ENCODE results near the gene CAMTA1. TPM values are rescaled to one million over a fixed set of nuclear protein-coding genes. Genes with fewer than 3 reads are reported as not detected.

CAMTA1 gene
- total RNA-seq, 1 donor from 2014 or later = 77.6 TPM

GRCh38 chr1:7650801-7651200 is 865.5 kb downstream of the CAMTA1 start:
- no peak overlapping the region for H3K27ac ChIP-seq (ENCODE audit: low read depth, low read length)
- no peak for DNase-seq (ENCODE audit: low read depth)
- H3K36me3 ChIP-seq (ENCODE audit: insufficient read depth, low read length) = no peaks in the 10 kb centered on the region
- peaks cover 23% of the 10 kb centered on the region for H3K27me3 Mint-ChIP-seq (ENCODE audit: low read depth, unreplicated experiment)
- no peak overlapping the region for H3K27ac Mint-ChIP-seq (ENCODE audit: unreplicated experiment)
- no peak overlapping the region for H3K4me3 ChIP-seq (ENCODE audit: insufficient read depth, low read depth, low read length)
- H3K4me3 Mint-ChIP-seq (ENCODE audit: unreplicated experiment) = no peak overlapping the region
- FAIRE-seq = no peak
- no peaks in the 10 kb centered on the region for H4K20me1 ChIP-seq (ENCODE audit: insufficient read depth, low read length)
- H2AFZ ChIP-seq (ENCODE audit: low read depth, low read length) = no peak overlapping the region
- no peaks in the 10 kb centered on the region for H3K9me3 Mint-ChIP-seq (ENCODE audit: unreplicated experiment)
- H3K4me2 ChIP-seq (ENCODE audit: low read length) = no peak overlapping the region
- H3K9ac ChIP-seq (ENCODE audit: low read length) = no peak overlapping the region
- no peaks in the 10 kb centered on the region for H3K27me3 ChIP-seq (ENCODE audit: insufficient read depth, low read length)
- no peaks in the 10 kb centered on the region for H3K4me1 Mint-ChIP-seq (ENCODE audit: low read depth, unreplicated experiment)
- peaks cover 5% of the 10 kb centered on the region for H3K36me3 Mint-ChIP-seq (ENCODE audit: low read depth, unreplicated experiment)
- no peaks in the 10 kb centered on the region for H3K9me3 ChIP-seq (ENCODE audit: insufficient read depth, low read depth, low read length)
- TF ChIP-seq EZH2 (IDR thresholded peaks at IDR 0.05; ENCODE audit: insufficient read depth, low read length) (no peak), CTCF (IDR thresholded peaks at IDR 0.05; ENCODE audit: insufficient read depth, low read depth, low read length) (no peak)
- no peaks in the 10 kb centered on the region for H3K4me1 ChIP-seq (ENCODE audit: insufficient read depth, low read length)
- H3K79me2 ChIP-seq (ENCODE audit: insufficient read depth, low read length) = no peaks in the 10 kb centered on the region

DNA sequence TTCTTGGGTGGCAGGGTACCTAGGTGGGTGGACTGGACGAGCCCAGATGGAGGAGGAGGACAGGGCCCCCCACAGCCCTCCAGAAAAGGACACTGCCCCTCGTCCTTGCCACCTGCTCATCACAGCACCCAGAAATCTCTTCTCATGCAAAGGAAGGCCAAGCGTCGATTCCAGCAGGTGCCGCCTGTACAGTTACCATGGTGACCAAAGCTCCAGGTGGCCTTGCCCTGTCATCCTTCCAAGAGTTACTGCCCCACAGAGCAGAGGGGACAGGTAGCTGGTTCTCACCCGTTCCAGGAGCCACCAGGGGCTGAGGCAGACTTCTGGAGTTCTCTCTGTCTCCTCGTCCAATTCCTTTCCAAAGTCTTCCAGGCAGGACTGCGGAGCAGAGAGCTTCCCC is 865.9 kb downstream of the CAMTA1 start:
- Mint-ChIP-seq H3K4me3 (ENCODE audit: unreplicated experiment) (no peak overlapping the region), H3K27me3 (ENCODE audit: low read depth, unreplicated experiment) (peaks cover 23% of the 10 kb centered on the region), H3K9me3 (ENCODE audit: unreplicated experiment) (no peaks in the 10 kb centered on the region), H3K27ac (ENCODE audit: unreplicated experiment) (no peak overlapping the region), H3K4me1 (ENCODE audit: low read depth, unreplicated experiment) (no peaks in the 10 kb centered on the region), H3K36me3 (ENCODE audit: low read depth, unreplicated experiment) (peaks cover 5% of the 10 kb centered on the region)
- Histone ChIP-seq H3K9ac (ENCODE audit: low read length) (no peak overlapping the region), H3K36me3 (ENCODE audit: insufficient read depth, low read length) (no peaks in the 10 kb centered on the region), H3K4me3 (ENCODE audit: insufficient read depth, low read depth, low read length) (no peak overlapping the region), H2AFZ (ENCODE audit: low read depth, low read length) (no peak overlapping the region), H3K79me2 (ENCODE audit: insufficient read depth, low read length) (no peaks in the 10 kb centered on the region), H3K4me2 (ENCODE audit: low read length) (no peak overlapping the region), H3K4me1 (ENCODE audit: insufficient read depth, low read length) (no peaks in the 10 kb centered on the region), H3K27ac (ENCODE audit: low read depth, low read length) (no peak overlapping the region), H4K20me1 (ENCODE audit: insufficient read depth, low read length) (no peaks in the 10 kb centered on the region), H3K27me3 (ENCODE audit: insufficient read depth, low read length) (no peaks in the 10 kb centered on the region), H3K9me3 (ENCODE audit: insufficient read depth, low read depth, low read length) (no peaks in the 10 kb centered on the region)
- DNase-seq (ENCODE audit: low read depth) (no peak), FAIRE-seq (no peak)
- no peak for TF ChIP-seq CTCF (IDR thresholded peaks at IDR 0.05; ENCODE audit: insufficient read depth, low read depth, low read length)
- no peak for TF ChIP-seq EZH2 (IDR thresholded peaks at IDR 0.05; ENCODE audit: insufficient read depth, low read length)

DNA sequence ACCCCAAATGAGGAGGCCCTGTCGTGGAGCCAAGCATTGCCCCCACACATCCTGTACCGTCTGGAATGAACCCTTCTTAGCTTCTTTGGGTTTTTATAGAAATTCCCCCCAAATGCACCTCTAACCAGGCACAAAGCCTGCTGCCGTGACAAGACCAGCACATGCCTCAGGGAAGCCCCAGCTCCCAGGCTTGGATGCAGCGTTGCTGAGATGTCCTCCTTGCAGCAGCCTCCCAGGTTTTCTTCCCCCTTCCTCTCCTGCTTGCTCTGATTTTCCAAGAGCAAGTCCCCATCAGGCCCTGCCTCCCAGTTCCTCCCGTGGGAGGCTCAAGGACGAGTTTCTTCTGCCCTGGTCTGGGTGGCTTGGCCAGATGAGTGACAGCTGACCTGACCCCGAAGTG is 866.8 kb downstream of the CAMTA1 start:
- no peak overlapping the region for H3K9ac ChIP-seq (ENCODE audit: low read length)
- TF ChIP-seq CTCF (IDR thresholded peaks at IDR 0.05; ENCODE audit: insufficient read depth, low read depth, low read length) = no peak
- TF ChIP-seq EZH2 (IDR thresholded peaks at IDR 0.05; ENCODE audit: insufficient read depth, low read length) = no peak
- DNase-seq (ENCODE audit: low read depth) = no peak
- no peak for FAIRE-seq
- H3K27me3 Mint-ChIP-seq (ENCODE audit: low read depth, unreplicated experiment) = peaks cover 23% of the 10 kb centered on the region
- H3K4me3 ChIP-seq (ENCODE audit: insufficient read depth, low read depth, low read length) = no peak overlapping the region
- no peaks in the 10 kb centered on the region for H3K9me3 Mint-ChIP-seq (ENCODE audit: unreplicated experiment)
- H3K27me3 ChIP-seq (ENCODE audit: insufficient read depth, low read length) = no peaks in the 10 kb centered on the region
- H4K20me1 ChIP-seq (ENCODE audit: insufficient read depth, low read length) = no peaks in the 10 kb centered on the region
- no peaks in the 10 kb centered on the region for H3K4me1 Mint-ChIP-seq (ENCODE audit: low read depth, unreplicated experiment)
- no peak overlapping the region for H3K4me3 Mint-ChIP-seq (ENCODE audit: unreplicated experiment)
- peaks cover 5% of the 10 kb centered on the region for H3K36me3 Mint-ChIP-seq (ENCODE audit: low read depth, unreplicated experiment)
- no peaks in the 10 kb centered on the region for H3K9me3 ChIP-seq (ENCODE audit: insufficient read depth, low read depth, low read length)
- H2AFZ ChIP-seq (ENCODE audit: low read depth, low read length) = no peak overlapping the region
- H3K27ac Mint-ChIP-seq (ENCODE audit: unreplicated experiment) = no peak overlapping the region
- H3K36me3 ChIP-seq (ENCODE audit: insufficient read depth, low read length) = no peaks in the 10 kb centered on the region
- no peaks in the 10 kb centered on the region for H3K4me1 ChIP-seq (ENCODE audit: insufficient read depth, low read length)
- no peaks in the 10 kb centered on the region for H3K79me2 ChIP-seq (ENCODE audit: insufficient read depth, low read length)
- no peak overlapping the region for H3K4me2 ChIP-seq (ENCODE audit: low read length)
- H3K27ac ChIP-seq (ENCODE audit: low read depth, low read length) = no peak overlapping the region

Data from astrocyte (in vitro differentiated cells and primary cell).